ENCODE data around the gene TAPBPL.

DNA sequence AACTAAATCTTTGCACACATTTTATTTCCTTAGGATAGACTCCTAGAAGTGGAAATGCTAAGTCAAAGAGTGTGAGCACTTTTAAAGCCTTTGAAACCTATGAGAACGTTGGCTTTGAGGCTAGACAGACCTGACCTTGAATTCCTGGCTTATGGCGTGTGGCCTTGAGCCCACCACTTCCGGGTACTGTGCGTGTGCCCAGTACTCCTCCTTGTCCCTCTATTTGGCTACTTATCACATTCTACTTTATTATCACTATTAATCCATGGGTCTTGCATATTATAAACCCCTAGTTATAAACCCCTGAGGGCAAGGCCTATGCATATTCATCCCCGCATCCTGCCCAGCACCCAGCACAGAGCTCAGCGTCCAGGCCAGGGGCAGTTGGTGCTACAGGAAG, 33.0 kb upstream of the TAPBPL start:
- TF ChIP-seq, protein P1, sequence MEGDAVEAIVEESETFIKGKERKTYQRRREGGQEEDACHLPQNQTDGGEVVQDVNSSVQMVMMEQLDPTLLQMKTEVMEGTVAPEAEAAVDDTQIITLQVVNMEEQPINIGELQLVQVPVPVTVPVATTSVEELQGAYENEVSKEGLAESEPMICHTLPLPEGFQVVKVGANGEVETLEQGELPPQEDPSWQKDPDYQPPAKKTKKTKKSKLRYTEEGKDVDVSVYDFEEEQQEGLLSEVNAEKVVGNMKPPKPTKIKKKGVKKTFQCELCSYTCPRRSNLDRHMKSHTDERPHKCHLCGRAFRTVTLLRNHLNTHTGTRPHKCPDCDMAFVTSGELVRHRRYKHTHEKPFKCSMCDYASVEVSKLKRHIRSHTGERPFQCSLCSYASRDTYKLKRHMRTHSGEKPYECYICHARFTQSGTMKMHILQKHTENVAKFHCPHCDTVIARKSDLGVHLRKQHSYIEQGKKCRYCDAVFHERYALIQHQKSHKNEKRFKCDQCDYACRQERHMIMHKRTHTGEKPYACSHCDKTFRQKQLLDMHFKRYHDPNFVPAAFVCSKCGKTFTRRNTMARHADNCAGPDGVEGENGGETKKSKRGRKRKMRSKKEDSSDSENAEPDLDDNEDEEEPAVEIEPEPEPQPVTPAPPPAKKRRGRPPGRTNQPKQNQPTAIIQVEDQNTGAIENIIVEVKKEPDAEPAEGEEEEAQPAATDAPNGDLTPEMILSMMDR (conservative IDR thresholded peaks at IDR 0.05; ENCODE audit: low read length) = no peak
- no peak for TF ChIP-seq EZH2phosphoT487 (IDR thresholded peaks at IDR 0.05; ENCODE audit: borderline replicate concordance)
